Measurements from ENCODE around the gene CAMTA2. TPM values are rescaled to one million over a fixed set of nuclear protein-coding genes. Genes with fewer than 3 reads are reported as not detected.
A peak's percentile ranks its signal among the peaks of the same experiment; 100 is the strongest.

CAMTA2 gene
- total RNA-seq, 1 donor from 2014 or later: 38.9 TPM

- intact Hi-C loops (cut with DNase I): no loop called here
- peak; percentile 88 for DNase-seq (ENCODE audit: low spot score)
These were observed 37.3 kb downstream of the CAMTA2 start for GRCh38 chr17:4950075-4950745.

- peak; percentile 87 for DNase-seq (ENCODE audit: low spot score)
- intact Hi-C loops (cut with DNase I): loop anchor here (2.0 kb wide), 1 partner anchor 49 kb away; no protein-coding TSS in a partner anchor
These were observed 38.0 kb downstream of the CAMTA2 start for GRCh38 chr17:4949321-4950074.

GRCh38 chr17:4948931-4949320 is 38.5 kb downstream of the CAMTA2 start:
- DNase-seq (ENCODE audit: low spot score): peak; percentile 89
- intact Hi-C loops (cut with DNase I): loop anchor here (1.0 to 2.0 kb wide), 2 partner anchors 9 to 50 kb away; partner anchors contain the start of genes RNF167 and SLC25A11

GRCh38 chr17:4948166-4948930 is 39.1 kb downstream of the CAMTA2 start, which contains the start of gene PFN1:
TSS of gene PFN1 (minus strand) at chr17:4948530. CDS start at chr17:4948394, 136 bp downstream.
- intact Hi-C loops (cut with DNase I): loop anchor here (1.0 to 2.0 kb wide), 2 partner anchors 8 to 50 kb away; partner anchors contain the start of genes RNF167 and SLC25A11
- DNase-seq (ENCODE audit: low spot score): peak; percentile 94

- no peak for DNase-seq (ENCODE audit: low spot score)
These were observed 39.9 kb downstream of the CAMTA2 start for GRCh38 chr17:4947411-4948165.

GRCh38 chr17:4947010-4947410 is 40.5 kb downstream of the CAMTA2 start:
- no peak for DNase-seq (ENCODE audit: low spot score)

More at GRCh38 chr17:4947411-4948165, 39.9 kb downstream of the CAMTA2 start:
- intact Hi-C loops (cut with DNase I): loop anchor here (1.0 to 2.0 kb wide), 2 partner anchors 7 to 51 kb away; partner anchors contain the start of genes RNF167 and SLC25A11

GRCh38 chr17:4946312-4946976 is 41.0 kb downstream of the CAMTA2 start:
- no peak for DNase-seq (ENCODE audit: low spot score)
- intact Hi-C loops (cut with DNase I): no loop called here

More at GRCh38 chr17:4947010-4947410, 40.5 kb downstream of the CAMTA2 start:
- intact Hi-C loops (cut with DNase I): no loop called here

- DNase-seq (ENCODE audit: low spot score): no peak
- intact Hi-C loops (cut with DNase I): no loop called here
These were observed 41.6 kb downstream of the CAMTA2 start for GRCh38 chr17:4945944-4946280.

- peak; percentile 93 for DNase-seq (ENCODE audit: low spot score)
These were observed 42.1 kb downstream of the CAMTA2 start for GRCh38 chr17:4945176-4945943.

GRCh38 chr17:4944554-4945175 is 42.8 kb downstream of the CAMTA2 start:
- DNase-seq (ENCODE audit: low spot score): no peak
- intact Hi-C loops (cut with DNase I): loop anchor here (5.0 kb wide), 1 partner anchor 37 kb away; no protein-coding TSS in a partner anchor

More at GRCh38 chr17:4945176-4945943, 42.1 kb downstream of the CAMTA2 start:
- intact Hi-C loops (cut with DNase I): no loop called here

- intact Hi-C loops (cut with DNase I): loop anchor here (5.0 kb wide), 1 partner anchor 37 kb away; no protein-coding TSS in a partner anchor
- peak; percentile 86 for DNase-seq (ENCODE audit: low spot score)
These were observed 43.3 kb downstream of the CAMTA2 start for GRCh38 chr17:4944163-4944553.

- intact Hi-C loops (cut with DNase I): loop anchor here (5.0 kb wide), 1 partner anchor 36 kb away; no protein-coding TSS in a partner anchor
These were observed 44.5 kb downstream of the CAMTA2 start for GRCh38 chr17:4942760-4943508.

GRCh38 chr17:4941319-4941610 is 46.2 kb downstream of the CAMTA2 start:
- intact Hi-C loops (cut with DNase I): loop anchor here (2.0 to 5.0 kb wide), 2 partner anchors 34 to 56 kb away; partner anchors contain the start of genes INCA1 and KIF1C
- no peak for DNase-seq (ENCODE audit: low spot score)

More at GRCh38 chr17:4942760-4943508, 44.5 kb downstream of the CAMTA2 start:
- no peak for DNase-seq (ENCODE audit: low spot score)

- peak; percentile 85 for DNase-seq (ENCODE audit: low spot score)
- intact Hi-C loops (cut with DNase I): loop anchor here (1.0 to 5.0 kb wide), 4 partner anchors 8 to 56 kb away; partner anchors contain the start of genes INCA1, KIF1C, PFN1 and SPAG7
These were observed 46.7 kb downstream of the CAMTA2 start for GRCh38 chr17:4940555-4941318.

GRCh38 chr17:4939796-4940554 is 47.5 kb downstream of the CAMTA2 start, which contains the start of the genes RNF167 and SLC25A11:
TSS of gene RNF167 (plus strand) at chr17:4940268. CDS start at chr17:4940910, 642 bp downstream.
TSS of gene SLC25A11 (minus strand) at chr17:4940046. CDS start at chr17:4939910, 136 bp downstream.
- peak; percentile 97 for DNase-seq (ENCODE audit: low spot score)
- intact Hi-C loops (cut with DNase I): loop anchor here (1.0 to 5.0 kb wide), 4 partner anchors 8 to 57 kb away; partner anchors contain the start of genes INCA1, KIF1C, PFN1 and SPAG7

Measured in cardiac septum (tissue), 1 donor.